GM23338 (cell line): ENCODE results near the gene CDR2L. TPM values are rescaled to one million over a fixed set of nuclear protein-coding genes. Genes with fewer than 3 reads are reported as not detected.

ENCODE experiments used
- ATAC-seq: fragments of 200-7000 bp; cut with Tn5 transposase; 3 replicates; pipeline ENCODE4 v1.9.1; 2020
- DNase-seq: peaks from one replicate; pipeline ENCODE4 v3.0.0-alpha.2; 2015; ENCODE audit warnings: low spot score
- H2AFZ ChIP-seq: fragments of 200-600 bp; sonication (generic); 2 replicates; pipeline ENCODE4 v1.8.0; 2016; ENCODE audit warnings: antibody characterized with exemption, mild to moderate bottlenecking, moderate library complexity
- H3F3A ChIP-seq: fragments of 200-600 bp; sonication (generic); replicated peaks from 2 replicates; pipeline ENCODE4 v1.8.0; 2017; ENCODE audit warnings: antibody characterized with exemption, mixed run types, low read depth
- H3K27ac ChIP-seq: fragments of 200-600 bp; sonication (generic); 2 replicates; pipeline ENCODE4 v1.6.1; 2016; ENCODE audit warnings: low read depth
- H3K27me3 ChIP-seq: fragments of 200-600 bp; sonication (generic); 2 replicates; pipeline ENCODE4 v1.8.0; 2016; ENCODE audit warnings: mild to moderate bottlenecking, mixed run types, moderate library complexity; ENCODE audit not compliant: insufficient read depth
- H3K36me3 ChIP-seq: fragments of 200-600 bp; sonication (generic); 2 replicates; pipeline ENCODE4 v1.8.0; 2016; ENCODE audit warnings: mild to moderate bottlenecking; ENCODE audit not compliant: insufficient read depth
- H3K4me1 ChIP-seq: fragments of 200-600 bp; sonication (generic); 2 replicates; pipeline ENCODE4 v1.8.0; 2016; ENCODE audit warnings: mild to moderate bottlenecking, moderate library complexity; ENCODE audit not compliant: insufficient read depth
- H3K4me2 ChIP-seq: fragments of 200-600 bp; sonication (generic); 2 replicates; pipeline ENCODE4 v1.7.1; 2017; ENCODE audit warnings: mixed run types
- H3K4me3 ChIP-seq: fragments of 200-600 bp; sonication (generic); 2 replicates; pipeline ENCODE4 v1.6.1; 2016; ENCODE audit warnings: mixed run types
- H3K79me2 ChIP-seq: fragments of 200-600 bp; sonication (generic); replicated peaks from 2 replicates; pipeline ENCODE4 v1.8.0; 2017; ENCODE audit warnings: mild to moderate bottlenecking; ENCODE audit not compliant: insufficient read depth
- H3K9me2 ChIP-seq: fragments of 200-600 bp; sonication (generic); 2 replicates; pipeline ENCODE4 v1.8.0; 2017; ENCODE audit not compliant: insufficient read depth
- H4K20me1 ChIP-seq: fragments of 200-600 bp; sonication (generic); replicated peaks from 2 replicates; pipeline ENCODE4 v1.8.0; 2017; ENCODE audit warnings: mild to moderate bottlenecking; ENCODE audit not compliant: insufficient read depth
- H3K27ac Mint-ChIP-seq: 2 replicates; pipeline ENCODE4 v1.8.0; 2020; ENCODE audit warnings: inconsistent platforms, mild to moderate bottlenecking, moderate library complexity, mixed read lengths
- H3K27me3 Mint-ChIP-seq: 3 replicates; pipeline ENCODE4 v1.8.0; 2022; ENCODE audit warnings: low read depth, mild to moderate bottlenecking, moderate library complexity, mixed read lengths, inconsistent platforms; ENCODE audit not compliant: insufficient read depth, poor library complexity
- H3K36me3 Mint-ChIP-seq: 3 replicates; pipeline ENCODE4 v1.8.0; 2021; ENCODE audit warnings: low read depth, mild to moderate bottlenecking, inconsistent platforms, moderate library complexity, mixed read lengths
- H3K4me1 Mint-ChIP-seq: 3 replicates; pipeline ENCODE4 v1.8.0; 2020; ENCODE audit warnings: mild to moderate bottlenecking, inconsistent platforms, mixed read lengths
- H3K4me3 Mint-ChIP-seq: 3 replicates; pipeline ENCODE4 v1.8.0; 2021; ENCODE audit warnings: moderate library complexity, mild to moderate bottlenecking, inconsistent platforms, mixed read lengths
- H3K9me3 Mint-ChIP-seq: 3 replicates; pipeline ENCODE4 v1.8.0; 2020; ENCODE audit warnings: moderate library complexity, mild to moderate bottlenecking, inconsistent platforms, mixed read lengths
- CREB1 ChIP-seq: fragments of 250-450 bp; sonication (Bioruptor Pico); IDR thresholded peaks from 2 replicates; pipeline ENCODE4 v1.5.0; 2020; ENCODE audit warnings: low read depth, mild to moderate bottlenecking, moderate library complexity
- ETS1 ChIP-seq: IDR thresholded peaks from 2 replicates; pipeline ENCODE4 v1.6.1; 2016; ENCODE audit warnings: antibody characterized with exemption
- EZH2 ChIP-seq: fragments of 200-600 bp; sonication (generic); IDR thresholded peaks from one replicate; pipeline ENCODE4 v1.8.0; 2017; ENCODE audit warnings: antibody characterized with exemption, mild to moderate bottlenecking, low read depth; ENCODE audit not compliant: unreplicated experiment
- EZH2phosphoT487 ChIP-seq: fragments of 200-600 bp; sonication (generic); IDR thresholded peaks from one replicate; pipeline ENCODE4 v1.8.1; 2018; ENCODE audit warnings: antibody characterized with exemption; ENCODE audit not compliant: unreplicated experiment
- JUNB ChIP-seq: IDR thresholded peaks from one replicate; pipeline ENCODE4 v1.6.1; 2016; ENCODE audit warnings: antibody characterized with exemption; ENCODE audit not compliant: unreplicated experiment
- NANOG ChIP-seq: IDR thresholded peaks from 2 replicates; pipeline ENCODE4 v1.6.1; 2016; ENCODE audit warnings: antibody characterized with exemption, borderline replicate concordance
- POLR2AphosphoS5 ChIP-seq: IDR thresholded peaks from 2 replicates; pipeline ENCODE4 v1.6.1; 2016; ENCODE audit warnings: antibody characterized with exemption, low read depth
- REST ChIP-seq: IDR thresholded peaks from one replicate; pipeline ENCODE4 v1.6.1; 2018; ENCODE audit warnings: antibody characterized with exemption; ENCODE audit not compliant: unreplicated experiment
- STAT1 ChIP-seq: IDR thresholded peaks from one replicate; pipeline ENCODE4 v1.6.1; 2016; ENCODE audit warnings: antibody characterized with exemption; ENCODE audit not compliant: unreplicated experiment
- ZNF114 ChIP-seq: fragments of 250-450 bp; sonication (Bioruptor Pico); IDR thresholded peaks from 2 replicates; pipeline ENCODE4 v1.5.0; 2020; ENCODE audit warnings: mild to moderate bottlenecking, moderate library complexity
- ZNF331 ChIP-seq: fragments of 250-450 bp; sonication (Bioruptor Pico); IDR thresholded peaks from 2 replicates; pipeline ENCODE4 v1.5.0; 2020; ENCODE audit warnings: low read depth, mild to moderate bottlenecking, moderate library complexity
- polyA plus RNA-seq: library from polyadenylated mRNA; unstranded; fragments of >200 nt; fragmentation: Nextera tagmentation; extraction: Ambion mirVana; gene quantifications from 2 replicates; pipeline ENCODE4 v1.2.1, GENCODE V29; 2016
- total RNA-seq: library from RNA; depleted of rRNA; stranded (reverse); fragments of >200 nt; shearing (Covaris generic); gene quantifications from 2 replicates; pipeline ENCODE4 v1.2.3, GENCODE V29; 2014
- TF ChIP-seq, protein P1 (sequence below): fragments of 250-450 bp; sonication (Bioruptor Pico); IDR thresholded peaks from 2 replicates; pipeline ENCODE4 v1.5.0; 2020; ENCODE audit warnings: mild to moderate bottlenecking, moderate library complexity
- TF ChIP-seq, protein P2 (sequence below), 2 experiments: fragments of 200-600 bp in 1 of 2; sonication (generic) in 1 of 2; conservative IDR thresholded peaks; 2 replicates each; pipeline versions ENCODE4 v1.5.1 to v1.6.1; 2016 to 2017; ENCODE audit warnings: antibody characterized with exemption in 2 of 2, low read depth in 2 of 2, mild to moderate bottlenecking in 2 of 2, moderate library complexity in 1 of 2

CDR2L gene
- total and polyA plus RNA-seq, 2 experiments from 2014 or later = 17.7 to 35.8 TPM

DNA sequence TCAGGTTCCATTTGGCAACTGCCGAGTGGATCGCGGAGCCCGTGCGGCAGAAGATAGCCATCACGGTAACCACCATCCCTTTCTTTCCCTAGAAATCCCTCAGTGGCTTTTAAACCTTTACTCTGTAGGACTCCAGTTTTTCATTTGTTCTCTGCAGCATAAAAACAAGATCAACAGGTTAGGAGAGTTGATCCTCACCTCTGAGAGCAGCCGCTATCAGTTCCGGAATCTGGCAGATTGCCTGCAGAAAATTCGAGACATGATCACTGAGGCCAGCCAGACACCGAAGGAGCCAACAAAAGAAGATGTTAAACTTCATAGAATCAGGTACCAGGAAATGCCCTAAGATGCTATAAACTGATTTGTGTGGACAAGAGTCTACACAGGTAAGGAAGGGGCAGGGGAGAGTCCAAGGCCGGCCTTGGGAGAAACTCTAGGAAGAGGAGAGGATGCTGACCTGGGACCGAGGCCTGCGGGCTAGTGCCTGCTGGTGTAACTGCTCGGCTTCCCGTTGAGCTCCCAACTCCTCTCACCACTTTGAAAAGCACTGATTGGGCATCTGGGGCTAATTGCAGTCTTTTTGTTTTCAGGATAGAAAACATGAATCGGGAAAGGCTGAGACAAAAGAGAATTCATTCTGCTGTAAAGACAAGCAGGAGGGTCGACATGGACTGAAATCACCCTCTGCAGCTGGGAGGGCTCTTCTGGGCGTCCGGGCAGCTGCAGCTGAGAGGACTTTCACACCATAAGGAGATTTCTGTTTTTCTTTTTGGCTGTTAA is 33.1 kb downstream of the CDR2L start:
- Histone ChIP-seq H3K27me3 (no peaks in the 10 kb centered on the region), H2AFZ (no peak overlapping the region), H3K4me2 (no peak overlapping the region), H3K4me1 (no peaks in the 10 kb centered on the region), H3K27ac (no peak overlapping the region), H4K20me1 (no peaks in the 10 kb centered on the region), H3K9me2 (no peaks in the 10 kb centered on the region), H3F3A (0 out of 2 replicates have a peak, but pooled peaks cover 3% of the 10 kb centered on the region), H3K79me2 (0 out of 2 replicates have a peak, but pooled peaks cover 3% of the 10 kb centered on the region), H3K4me3 (no peak overlapping the region), H3K36me3 (no peaks in the 10 kb centered on the region; the same call in 1 of the 2 replicates)
- TF ChIP-seq JUNB (no peak), EZH2 (no peak), ZNF331 (CRISPR knock-in tag) (no peak), REST (no peak), ETS1 (no peak), STAT1 (no peak), CREB1 (no peak), ZNF114 (CRISPR knock-in tag) (no peak), POLR2AphosphoS5 (no peak), NANOG (no peak), EZH2phosphoT487 (no peak)
- TF ChIP-seq, protein P1, sequence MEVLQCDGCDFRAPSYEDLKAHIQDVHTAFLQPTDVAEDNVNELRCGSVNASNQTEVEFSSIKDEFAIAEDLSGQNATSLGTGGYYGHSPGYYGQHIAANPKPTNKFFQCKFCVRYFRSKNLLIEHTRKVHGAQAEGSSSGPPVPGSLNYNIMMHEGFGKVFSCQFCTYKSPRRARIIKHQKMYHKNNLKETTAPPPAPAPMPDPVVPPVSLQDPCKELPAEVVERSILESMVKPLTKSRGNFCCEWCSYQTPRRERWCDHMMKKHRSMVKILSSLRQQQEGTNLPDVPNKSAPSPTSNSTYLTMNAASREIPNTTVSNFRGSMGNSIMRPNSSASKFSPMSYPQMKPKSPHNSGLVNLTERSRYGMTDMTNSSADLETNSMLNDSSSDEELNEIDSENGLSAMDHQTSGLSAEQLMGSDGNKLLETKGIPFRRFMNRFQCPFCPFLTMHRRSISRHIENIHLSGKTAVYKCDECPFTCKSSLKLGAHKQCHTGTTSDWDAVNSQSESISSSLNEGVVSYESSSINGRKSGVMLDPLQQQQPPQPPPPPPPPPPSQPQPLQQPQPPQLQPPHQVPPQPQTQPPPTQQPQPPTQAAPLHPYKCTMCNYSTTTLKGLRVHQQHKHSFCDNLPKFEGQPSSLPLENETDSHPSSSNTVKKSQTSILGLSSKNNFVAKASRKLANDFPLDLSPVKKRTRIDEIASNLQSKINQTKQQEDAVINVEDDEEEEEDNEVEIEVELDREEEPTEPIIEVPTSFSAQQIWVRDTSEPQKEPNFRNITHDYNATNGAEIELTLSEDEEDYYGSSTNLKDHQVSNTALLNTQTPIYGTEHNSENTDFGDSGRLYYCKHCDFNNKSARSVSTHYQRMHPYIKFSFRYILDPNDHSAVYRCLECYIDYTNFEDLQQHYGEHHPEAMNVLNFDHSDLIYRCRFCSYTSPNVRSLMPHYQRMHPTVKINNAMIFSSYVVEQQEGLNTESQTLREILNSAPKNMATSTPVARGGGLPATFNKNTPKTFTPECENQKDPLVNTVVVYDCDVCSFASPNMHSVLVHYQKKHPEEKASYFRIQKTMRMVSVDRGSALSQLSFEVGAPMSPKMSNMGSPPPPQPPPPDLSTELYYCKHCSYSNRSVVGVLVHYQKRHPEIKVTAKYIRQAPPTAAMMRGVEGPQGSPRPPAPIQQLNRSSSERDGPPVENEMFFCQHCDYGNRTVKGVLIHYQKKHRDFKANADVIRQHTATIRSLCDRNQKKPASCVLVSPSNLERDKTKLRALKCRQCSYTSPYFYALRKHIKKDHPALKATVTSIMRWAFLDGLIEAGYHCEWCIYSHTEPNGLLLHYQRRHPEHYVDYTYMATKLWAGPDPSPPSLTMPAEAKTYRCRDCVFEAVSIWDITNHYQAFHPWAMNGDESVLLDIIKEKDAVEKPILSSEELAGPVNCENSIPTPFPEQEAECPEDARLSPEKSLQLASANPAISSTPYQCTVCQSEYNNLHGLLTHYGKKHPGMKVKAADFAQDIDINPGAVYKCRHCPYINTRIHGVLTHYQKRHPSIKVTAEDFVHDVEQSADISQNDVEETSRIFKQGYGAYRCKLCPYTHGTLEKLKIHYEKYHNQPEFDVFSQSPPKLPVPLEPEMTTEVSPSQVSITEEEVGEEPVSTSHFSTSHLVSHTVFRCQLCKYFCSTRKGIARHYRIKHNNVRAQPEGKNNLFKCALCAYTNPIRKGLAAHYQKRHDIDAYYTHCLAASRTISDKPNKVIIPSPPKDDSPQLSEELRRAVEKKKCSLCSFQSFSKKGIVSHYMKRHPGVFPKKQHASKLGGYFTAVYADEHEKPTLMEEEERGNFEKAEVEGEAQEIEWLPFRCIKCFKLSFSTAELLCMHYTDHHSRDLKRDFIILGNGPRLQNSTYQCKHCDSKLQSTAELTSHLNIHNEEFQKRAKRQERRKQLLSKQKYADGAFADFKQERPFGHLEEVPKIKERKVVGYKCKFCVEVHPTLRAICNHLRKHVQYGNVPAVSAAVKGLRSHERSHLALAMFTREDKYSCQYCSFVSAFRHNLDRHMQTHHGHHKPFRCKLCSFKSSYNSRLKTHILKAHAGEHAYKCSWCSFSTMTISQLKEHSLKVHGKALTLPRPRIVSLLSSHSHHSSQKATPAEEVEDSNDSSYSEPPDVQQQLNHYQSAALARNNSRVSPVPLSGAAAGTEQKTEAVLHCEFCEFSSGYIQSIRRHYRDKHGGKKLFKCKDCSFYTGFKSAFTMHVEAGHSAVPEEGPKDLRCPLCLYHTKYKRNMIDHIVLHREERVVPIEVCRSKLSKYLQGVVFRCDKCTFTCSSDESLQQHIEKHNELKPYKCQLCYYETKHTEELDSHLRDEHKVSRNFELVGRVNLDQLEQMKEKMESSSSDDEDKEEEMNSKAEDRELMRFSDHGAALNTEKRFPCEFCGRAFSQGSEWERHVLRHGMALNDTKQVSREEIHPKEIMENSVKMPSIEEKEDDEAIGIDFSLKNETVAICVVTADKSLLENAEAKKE (CRISPR knock-in tag) = no peak
- TF ChIP-seq, protein P2, sequence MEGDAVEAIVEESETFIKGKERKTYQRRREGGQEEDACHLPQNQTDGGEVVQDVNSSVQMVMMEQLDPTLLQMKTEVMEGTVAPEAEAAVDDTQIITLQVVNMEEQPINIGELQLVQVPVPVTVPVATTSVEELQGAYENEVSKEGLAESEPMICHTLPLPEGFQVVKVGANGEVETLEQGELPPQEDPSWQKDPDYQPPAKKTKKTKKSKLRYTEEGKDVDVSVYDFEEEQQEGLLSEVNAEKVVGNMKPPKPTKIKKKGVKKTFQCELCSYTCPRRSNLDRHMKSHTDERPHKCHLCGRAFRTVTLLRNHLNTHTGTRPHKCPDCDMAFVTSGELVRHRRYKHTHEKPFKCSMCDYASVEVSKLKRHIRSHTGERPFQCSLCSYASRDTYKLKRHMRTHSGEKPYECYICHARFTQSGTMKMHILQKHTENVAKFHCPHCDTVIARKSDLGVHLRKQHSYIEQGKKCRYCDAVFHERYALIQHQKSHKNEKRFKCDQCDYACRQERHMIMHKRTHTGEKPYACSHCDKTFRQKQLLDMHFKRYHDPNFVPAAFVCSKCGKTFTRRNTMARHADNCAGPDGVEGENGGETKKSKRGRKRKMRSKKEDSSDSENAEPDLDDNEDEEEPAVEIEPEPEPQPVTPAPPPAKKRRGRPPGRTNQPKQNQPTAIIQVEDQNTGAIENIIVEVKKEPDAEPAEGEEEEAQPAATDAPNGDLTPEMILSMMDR (conservative IDR thresholded peaks at IDR 0.05; ENCODE audit: low read depth in 2 of 2) = no peak
- Mint-ChIP-seq H3K27me3 (peaks cover 4% of the 10 kb centered on the region), H3K4me3 (no peak overlapping the region), H3K36me3 (peaks cover 66% of the 10 kb centered on the region), H3K4me1 (no peaks in the 10 kb centered on the region), H3K9me3 (peaks cover 5% of the 10 kb centered on the region; the same call in 2 of the 3 replicates), H3K27ac (no peak overlapping the region)
- ATAC-seq (no peak), DNase-seq (no peak)
